ENCODE measurements around the gene TNK2. TPM values are rescaled to one million over a fixed set of nuclear protein-coding genes. Genes with fewer than 3 reads are reported as not detected.
A peak's percentile ranks its signal among the peaks of the same experiment; 100 is the strongest.
"Not testable (repeated sequence)": the region's sequence is repeated elsewhere in the genome, so short reads cannot be mapped to it uniquely, and the experiment has no call there.

TNK2 gene
- total RNA-seq, 1 donor from 2014 or later: 11.3 TPM

DNA sequence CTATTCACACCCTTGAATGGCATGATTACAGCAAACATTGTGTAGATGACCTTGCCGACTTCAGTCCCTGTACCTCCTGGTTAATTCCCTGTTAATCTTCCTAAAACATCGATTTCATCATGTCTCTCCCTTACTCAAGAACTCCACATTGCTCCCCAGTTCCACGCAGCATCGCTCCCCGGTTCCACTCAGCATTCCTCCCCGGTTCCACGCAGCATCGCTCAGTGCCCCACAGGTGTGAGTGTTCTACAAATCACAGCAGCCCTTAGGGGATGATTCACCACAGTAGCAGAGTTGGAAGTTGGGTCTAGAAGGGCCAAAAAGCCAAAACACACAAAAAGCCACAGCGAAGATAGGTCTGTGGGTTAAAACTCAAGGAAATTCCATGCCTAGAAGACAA, 8.6 kb upstream of the TNK2 start:
- no peak for DNase-seq (ENCODE audit: low read depth in 2 of 2)

- DNase-seq (ENCODE audit: low read depth in 2 of 2): no peak
Observed at GRCh38 chr3:195916291-195916690, 7.9 kb upstream of the TNK2 start.

GRCh38 chr3:195914648-195915473, 6.5 kb upstream of the TNK2 start:
- peak; percentile 86 to 94 for DNase-seq (ENCODE audit: low read depth in 2 of 2)

DNA sequence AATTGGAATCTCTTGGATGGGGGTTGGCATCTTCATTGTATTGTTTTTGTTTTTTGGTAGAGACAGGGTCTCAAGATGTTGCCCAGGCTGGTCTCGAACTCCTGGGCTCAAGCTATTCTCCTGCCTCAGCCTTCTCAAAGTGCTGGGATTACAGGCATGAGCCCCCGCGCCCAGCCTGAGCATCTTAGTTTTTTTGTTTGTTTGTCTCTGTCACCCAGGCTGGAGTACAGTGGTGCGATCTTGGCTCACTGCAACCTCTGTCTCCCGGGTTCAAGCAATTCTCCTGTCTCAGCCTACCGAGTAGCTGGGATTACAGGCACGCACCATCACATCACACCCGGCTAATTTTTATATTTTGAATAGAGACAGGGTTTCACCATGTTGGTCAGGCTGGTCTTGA, 5.8 kb upstream of the TNK2 start:
- DNase-seq (ENCODE audit: low read depth in 2 of 2): not testable (repeated sequence)

- no peak for DNase-seq (ENCODE audit: low read depth in 2 of 2)
Observed at GRCh38 chr3:195913382-195913781, 5.0 kb upstream of the TNK2 start.

DNA sequence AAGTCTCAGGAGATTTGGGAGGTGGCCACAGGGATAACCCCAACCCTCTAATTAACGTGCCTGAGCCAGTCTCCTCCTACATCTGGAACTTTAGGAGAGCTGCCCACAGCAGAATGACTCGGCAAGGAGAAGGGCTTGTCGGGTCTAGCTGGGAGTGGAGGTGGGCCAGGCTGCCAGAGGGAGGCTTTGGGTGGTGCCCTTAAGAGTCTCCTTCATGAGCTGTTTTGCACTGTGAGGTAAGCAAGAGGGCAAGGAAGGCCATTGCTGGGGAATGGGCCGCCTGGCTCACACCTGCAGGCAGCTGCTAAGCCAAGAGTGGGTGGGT, 3.6 kb upstream of the TNK2 start:
- DNase-seq (ENCODE audit: low read depth in 2 of 2): no peak

DNA sequence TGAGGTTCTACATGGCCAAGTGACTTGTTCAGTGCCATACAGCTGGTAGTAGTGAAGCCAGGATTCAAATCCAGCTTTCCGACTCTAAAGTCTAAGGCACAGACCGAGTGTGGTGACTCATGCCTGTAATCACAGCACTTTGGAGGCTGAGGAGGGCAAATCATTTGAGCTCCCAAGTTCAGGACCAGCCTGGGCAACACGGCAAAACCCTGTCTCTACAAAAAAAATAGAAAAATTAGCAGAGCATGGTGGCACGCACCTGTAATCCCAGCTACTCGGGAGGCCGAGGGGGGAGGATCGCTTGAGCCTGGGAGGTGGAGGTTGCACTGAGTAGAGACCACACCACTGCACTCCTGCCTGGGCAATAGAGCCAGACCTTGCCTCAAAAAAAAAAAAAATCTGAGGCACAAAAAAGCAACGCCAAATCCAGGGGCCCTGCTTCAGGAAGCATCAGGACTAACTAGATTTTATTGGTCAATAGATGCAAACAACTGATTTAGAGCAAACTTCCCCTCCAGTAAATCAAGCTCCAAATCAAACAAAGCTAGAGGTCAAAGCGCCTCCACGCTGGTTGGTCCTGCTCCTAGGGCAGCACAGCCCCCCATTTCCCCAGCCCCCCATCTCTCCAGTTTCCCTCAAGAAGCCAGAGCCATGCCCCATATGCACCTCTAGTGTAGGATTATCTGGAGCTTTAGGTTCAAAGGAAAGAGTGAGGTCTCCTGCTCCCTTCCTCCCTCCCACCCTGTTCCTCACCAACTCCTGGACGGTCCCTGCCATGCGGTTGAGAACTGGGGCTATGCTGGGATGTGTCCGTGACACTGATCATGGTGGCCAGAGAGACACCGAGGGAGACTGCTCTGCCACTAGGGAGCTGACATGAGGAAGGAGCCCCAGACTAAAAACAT, 2.9 kb upstream of the TNK2 start:
- no peak for DNase-seq (ENCODE audit: low read depth in 2 of 2)

- no peak for DNase-seq (ENCODE audit: low read depth in 2 of 2)
Observed at GRCh38 chr3:195910499-195910845, 2.1 kb upstream of the TNK2 start.

DNA sequence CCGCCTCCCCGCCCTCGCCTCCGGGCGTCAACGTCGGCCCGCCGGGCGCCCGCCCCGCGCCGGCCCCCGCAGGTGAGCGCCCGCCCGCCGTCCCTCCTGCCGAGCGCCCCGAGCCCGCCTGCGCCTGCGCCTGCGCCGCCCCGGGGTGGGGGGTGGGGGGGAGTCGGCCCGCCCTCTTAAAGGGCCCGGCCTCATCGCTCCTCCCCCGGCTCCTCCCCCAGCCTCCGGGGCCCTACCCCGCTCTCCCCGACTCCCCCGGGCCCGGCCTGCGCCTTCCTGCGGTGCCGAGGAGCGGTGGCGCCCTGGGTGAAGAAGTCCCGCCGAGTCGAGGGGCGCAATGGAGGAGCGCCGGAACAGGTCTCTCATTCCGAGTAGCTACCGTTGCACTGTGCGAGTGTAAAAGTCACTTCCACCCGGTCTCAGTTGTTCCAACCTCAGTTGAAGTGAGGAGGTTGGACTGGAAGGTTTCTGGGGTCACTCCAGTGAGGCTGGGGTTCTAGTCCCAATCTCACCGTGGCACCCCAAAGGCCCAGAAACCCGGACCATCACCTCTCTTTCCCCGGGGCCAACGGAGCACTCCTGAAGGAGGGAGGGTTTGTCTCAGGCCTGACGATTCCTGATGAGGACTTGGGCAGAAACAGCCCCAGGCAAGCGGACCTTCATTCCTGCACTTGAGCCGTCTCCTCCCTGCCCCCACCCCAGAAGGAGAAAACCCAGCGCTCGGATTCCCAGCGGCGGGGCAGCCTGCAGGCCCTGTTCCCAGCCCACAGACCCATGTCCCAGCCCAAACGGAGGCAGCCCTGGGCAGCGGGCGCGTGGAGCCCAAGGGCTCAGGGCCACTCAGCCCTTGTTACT, 1.5 kb upstream of the TNK2 start:
- peak in 1 of 2 donors; percentile 75 for DNase-seq (ENCODE audit: low read depth in 2 of 2)

GRCh38 chr3:195908694-195909581, 587 bp upstream of the TNK2 start:
- no peak for DNase-seq (ENCODE audit: low read depth in 2 of 2)

DNA sequence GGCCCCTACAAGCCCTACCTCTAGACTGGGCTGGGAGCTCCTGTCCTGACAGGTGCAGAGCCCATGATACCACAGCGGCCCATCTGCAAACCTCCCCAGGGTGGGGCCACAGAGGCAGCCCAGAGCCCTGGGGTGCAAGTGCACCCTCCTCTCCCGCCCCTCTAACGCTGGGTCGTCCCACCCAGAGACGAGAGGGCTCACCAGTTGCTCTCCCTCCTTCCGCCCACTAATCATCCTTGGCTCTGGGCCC, 742 bp downstream of the TNK2 start:
- DNase-seq (ENCODE audit: low read depth in 2 of 2): no peak

- DNase-seq (ENCODE audit: low read depth in 2 of 2): no peak
Observed at GRCh38 chr3:195906865-195907683, 1.3 kb downstream of the TNK2 start.

DNA sequence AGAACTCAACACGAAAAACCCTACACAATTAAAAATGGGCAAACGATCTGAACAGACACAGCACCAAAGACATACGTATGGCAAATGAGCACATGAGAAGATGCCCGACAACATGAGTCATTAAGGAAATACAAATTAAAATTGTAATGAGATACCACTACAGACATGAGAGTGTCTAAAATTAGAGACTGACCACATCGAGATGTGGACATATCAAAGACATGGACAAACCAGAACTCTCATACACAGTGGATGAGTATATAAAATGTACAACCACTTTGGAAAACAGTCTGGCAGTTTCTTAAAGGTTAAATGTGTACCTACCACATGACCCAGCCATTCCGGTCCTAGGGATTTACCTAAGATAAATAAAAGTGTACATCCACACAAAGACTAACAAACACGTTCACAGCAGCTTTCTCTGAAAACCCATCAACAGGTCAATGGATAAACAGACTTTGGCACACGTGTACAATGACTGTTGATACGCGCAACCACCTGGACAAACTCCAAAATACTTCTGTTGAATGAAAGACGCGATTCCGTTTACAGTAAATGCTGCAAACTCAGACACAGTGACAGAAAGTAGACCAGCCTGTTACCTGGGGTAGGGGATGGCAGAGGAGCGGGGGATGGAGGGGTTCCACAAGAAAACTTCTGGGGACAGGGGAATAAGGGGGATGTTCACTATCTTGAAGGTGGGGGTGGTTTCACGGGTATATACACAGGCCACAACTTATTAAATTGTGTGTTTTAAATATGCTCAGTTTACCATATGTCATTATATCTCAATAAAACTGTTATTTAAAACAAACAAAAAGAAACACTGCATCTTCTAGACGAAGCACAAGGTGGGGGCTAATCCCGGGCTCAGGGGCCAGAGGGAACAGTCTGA, 2.1 kb downstream of the TNK2 start:
- DNase-seq (ENCODE audit: low read depth in 2 of 2): peak; percentile 68 to 78

- no peak for DNase-seq (ENCODE audit: low read depth in 2 of 2)
Observed at GRCh38 chr3:195904368-195904767, 4.0 kb downstream of the TNK2 start.

GRCh38 chr3:195903950-195904290, 4.4 kb downstream of the TNK2 start:
- DNase-seq (ENCODE audit: low read depth in 2 of 2): no peak

DNA sequence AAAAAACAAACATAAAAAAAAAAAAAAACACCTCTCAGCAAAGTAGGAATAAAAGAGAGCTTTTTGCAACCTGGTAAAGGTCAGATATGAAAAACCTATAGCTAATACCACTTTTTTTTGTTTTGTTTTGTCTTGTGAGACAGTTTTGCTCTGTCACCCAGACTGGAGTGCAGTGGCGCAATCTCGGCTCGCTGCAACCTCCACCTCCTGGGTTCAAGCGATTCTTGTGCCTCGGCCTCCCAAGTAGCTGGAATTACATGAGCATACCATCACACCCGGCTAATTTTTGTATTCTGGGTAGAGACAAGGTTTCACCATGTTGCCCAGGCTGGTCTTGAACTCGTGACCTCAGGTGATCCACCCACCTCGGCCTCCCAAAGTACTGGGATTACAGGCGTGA, 5.7 kb downstream of the TNK2 start:
- DNase-seq (ENCODE audit: low read depth in 2 of 2): not testable (repeated sequence)

DNA sequence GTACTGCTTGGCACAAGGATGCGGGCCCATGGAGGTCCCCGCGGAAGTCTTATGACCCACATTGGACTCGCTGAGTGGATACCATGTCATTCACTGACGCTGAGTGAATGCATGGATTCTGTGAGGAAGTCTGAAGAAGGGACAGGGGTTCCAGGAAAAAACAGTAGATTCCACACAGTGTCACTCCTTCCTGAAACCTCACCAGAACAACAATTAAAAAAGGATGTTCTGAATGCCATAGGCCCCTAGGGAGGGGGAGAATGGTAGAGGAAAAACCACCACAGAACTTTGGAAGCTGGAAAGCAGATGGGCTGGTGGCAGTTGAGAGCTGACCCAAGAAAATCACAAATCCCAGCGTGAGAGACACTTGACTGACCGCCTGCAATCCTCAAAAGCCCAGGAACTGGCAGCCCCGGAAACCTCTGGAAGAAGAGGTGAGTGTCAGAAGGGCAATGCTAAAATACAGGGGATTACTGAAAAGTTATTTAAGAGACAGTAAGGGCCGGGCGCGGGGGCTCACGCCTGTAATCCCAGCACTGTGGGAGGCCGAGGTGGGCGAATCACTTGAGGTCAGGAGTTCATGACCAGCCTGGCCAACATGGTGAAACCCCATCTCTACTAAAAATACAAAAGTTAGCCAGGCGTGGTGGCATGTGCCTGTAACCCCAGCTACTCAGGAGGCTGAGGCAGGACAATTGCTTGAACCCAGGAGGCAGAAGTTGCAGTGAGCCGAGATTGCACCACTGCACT, 6.3 kb downstream of the TNK2 start:
- peak; percentile 65 to 77 for DNase-seq (ENCODE audit: low read depth in 2 of 2)

All from dermis microvascular lymphatic vessel endothelial cell (primary cell).